MM.1S (cell line): ENCODE results near the gene HAND1.

Source experiments
- DNase-seq: peaks from one replicate; pipeline ENCODE4 v3.0.0-alpha.2; 2015
- H2AFZ ChIP-seq: fragments of 300-600 bp; sonication (generic); 2 replicates; pipeline ENCODE4 v1.6.0; 2016; ENCODE audit warnings: antibody characterized with exemption, low read length
- H3F3A ChIP-seq: fragments of 300-600 bp; sonication (generic); 2 replicates; pipeline ENCODE4 v1.6.1; 2016; ENCODE audit warnings: mild to moderate bottlenecking, antibody characterized with exemption, low read length, moderate library complexity, mixed read lengths; ENCODE audit not compliant: insufficient read depth
- H3K27ac ChIP-seq: fragments of 300-600 bp; sonication (generic); 2 replicates; pipeline ENCODE4 v1.5.1; 2016; ENCODE audit warnings: mild to moderate bottlenecking, low read length
- H3K27me3 ChIP-seq: fragments of 300-600 bp; sonication (generic); replicated peaks from 2 replicates; pipeline ENCODE4 v1.6.0; 2016; ENCODE audit warnings: low read length; ENCODE audit not compliant: insufficient read depth
- H3K36me3 ChIP-seq: fragments of 300-600 bp; sonication (generic); replicated peaks from 2 replicates; pipeline ENCODE4 v1.6.1; 2016; ENCODE audit warnings: mild to moderate bottlenecking, low read length, mixed read lengths; ENCODE audit not compliant: insufficient read depth
- H3K4me1 ChIP-seq: fragments of 300-600 bp; sonication (generic); 2 replicates; pipeline ENCODE4 v1.6.1; 2016; ENCODE audit warnings: low read length, mixed read lengths
- H3K4me2 ChIP-seq: fragments of 300-600 bp; sonication (generic); 2 replicates; pipeline ENCODE4 v1.6.0; 2016; ENCODE audit warnings: low read depth, low read length
- H3K4me3 ChIP-seq: fragments of 300-600 bp; sonication (generic); 2 replicates; pipeline ENCODE4 v1.5.1; 2016; ENCODE audit warnings: low read length, mixed read lengths
- H3K79me2 ChIP-seq: fragments of 300-600 bp; sonication (generic); 2 replicates; pipeline ENCODE4 v1.6.1; 2016; ENCODE audit warnings: mixed run types, low read length, mixed read lengths
- H3K9ac ChIP-seq: fragments of 300-600 bp; sonication (generic); 2 replicates; pipeline ENCODE4 v1.6.1; 2016; ENCODE audit warnings: low read length, mixed read lengths
- H3K9me2 ChIP-seq: fragments of 300-600 bp; sonication (generic); replicated peaks from 2 replicates; pipeline ENCODE4 v1.6.1; 2016; ENCODE audit warnings: mild to moderate bottlenecking, low read length, mixed read lengths; ENCODE audit not compliant: insufficient read depth
- H3K9me3 ChIP-seq: fragments of 300-600 bp; sonication (generic); replicated peaks from 2 replicates; pipeline ENCODE4 v1.6.1; 2016; ENCODE audit warnings: mild to moderate bottlenecking, low read length, mixed read lengths; ENCODE audit not compliant: insufficient read depth
- H4K20me1 ChIP-seq: fragments of 300-600 bp; sonication (generic); 2 replicates; pipeline ENCODE4 v1.6.1; 2016; ENCODE audit warnings: mild to moderate bottlenecking, low read length, moderate library complexity, mixed read lengths; ENCODE audit not compliant: insufficient read depth
- CTCF ChIP-seq: fragments of 300-600 bp; sonication (generic); IDR thresholded peaks from 2 replicates; pipeline ENCODE4 v1.5.1; 2016; ENCODE audit warnings: antibody characterized with exemption, low read length, mixed read lengths
- EZH2 ChIP-seq: fragments of 300-600 bp; sonication (generic); optimal IDR thresholded peaks from 2 replicates; pipeline ENCODE3; 2017; ENCODE audit warnings: low read depth, mild to moderate bottlenecking, antibody characterized with exemption, low read length, mixed read lengths
- EZH2phosphoT487 ChIP-seq: fragments of 300-600 bp; sonication (generic); IDR thresholded peaks from 2 replicates; pipeline ENCODE4 v1.6.1; 2018; ENCODE audit warnings: antibody characterized with exemption, low read length

The HAND1 gene

DNA sequence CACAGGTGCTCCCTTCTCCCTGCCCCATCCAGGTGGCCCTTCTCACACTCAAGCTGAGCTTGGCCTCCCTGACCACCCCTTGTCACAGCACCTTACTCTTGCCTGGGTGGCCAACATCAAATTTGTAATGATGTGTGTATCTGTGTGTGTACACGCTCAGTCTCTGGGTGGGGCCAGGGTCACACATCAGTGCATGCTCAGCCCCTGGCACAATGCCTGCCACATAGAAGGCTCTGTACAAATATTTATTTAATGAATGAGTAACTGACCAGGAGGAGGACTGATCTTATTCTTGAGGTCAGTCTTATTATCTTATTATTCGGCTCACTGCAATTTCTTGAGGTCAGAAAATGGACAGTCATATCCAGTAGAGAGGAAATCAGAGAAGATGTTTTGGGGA, 41.3 kb upstream of the HAND1 start:
- no peaks in the 10 kb centered on the region for H3K79me2 ChIP-seq
- TF ChIP-seq EZH2: no peak
- no peak for TF ChIP-seq EZH2phosphoT487
- no peaks in the 10 kb centered on the region for H3K9me3 ChIP-seq
- no peak overlapping the region for H2AFZ ChIP-seq
- H3K4me3 ChIP-seq: no peak overlapping the region
- H3K9ac ChIP-seq: no peak overlapping the region
- no peaks in the 10 kb centered on the region for H3K9me2 ChIP-seq
- no peak for DNase-seq
- H3K27ac ChIP-seq: no peak overlapping the region
- H3K4me2 ChIP-seq: no peak overlapping the region
- H4K20me1 ChIP-seq: no peaks in the 10 kb centered on the region
- no peaks in the 10 kb centered on the region for H3K36me3 ChIP-seq
- H3F3A ChIP-seq: no peaks in the 10 kb centered on the region
- peaks cover 5% of the 10 kb centered on the region for H3K4me1 ChIP-seq
- no peaks in the 10 kb centered on the region for H3K27me3 ChIP-seq

DNA sequence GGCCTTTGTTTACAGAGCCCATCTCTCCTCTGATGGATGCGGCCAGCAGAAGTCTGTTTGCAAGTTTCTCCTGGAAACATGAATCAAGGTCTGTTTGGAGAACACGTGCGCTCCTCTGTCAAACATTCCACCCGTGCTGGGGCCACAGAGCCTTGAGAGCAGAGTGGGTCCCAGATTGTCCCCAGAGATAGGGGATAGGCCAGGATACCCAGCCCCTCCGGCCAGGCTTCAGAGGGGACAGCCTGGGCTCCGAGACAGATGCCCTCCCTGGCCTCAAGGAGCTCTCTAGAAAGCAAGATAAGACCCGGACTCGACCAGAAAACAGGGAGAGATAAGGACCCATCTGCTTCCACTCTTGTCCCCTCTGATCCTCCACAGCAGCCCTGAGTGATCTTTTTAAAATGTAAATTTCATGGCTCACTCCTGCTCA, 40.4 kb upstream of the HAND1 start:
- H4K20me1 ChIP-seq: no peaks in the 10 kb centered on the region
- peaks cover 13% of the 10 kb centered on the region for H3K4me1 ChIP-seq
- 0 out of 2 replicates have a peak, but pooled peaks cover 2% of the 10 kb centered on the region for H3F3A ChIP-seq
- no peaks in the 10 kb centered on the region for H3K9me3 ChIP-seq
- H3K27me3 ChIP-seq: no peaks in the 10 kb centered on the region
- no peaks in the 10 kb centered on the region for H3K79me2 ChIP-seq
- H3K9ac ChIP-seq: no peak overlapping the region
- no peak overlapping the region for H3K27ac ChIP-seq
- H3K4me3 ChIP-seq: no peak overlapping the region
- no peak overlapping the region for H2AFZ ChIP-seq
- no peak for DNase-seq
- H3K9me2 ChIP-seq: no peaks in the 10 kb centered on the region
- H3K4me2 ChIP-seq: no peak overlapping the region
- TF ChIP-seq EZH2phosphoT487 (no peak), EZH2 (no peak), CTCF (no peak)
- no peaks in the 10 kb centered on the region for H3K36me3 ChIP-seq

DNA sequence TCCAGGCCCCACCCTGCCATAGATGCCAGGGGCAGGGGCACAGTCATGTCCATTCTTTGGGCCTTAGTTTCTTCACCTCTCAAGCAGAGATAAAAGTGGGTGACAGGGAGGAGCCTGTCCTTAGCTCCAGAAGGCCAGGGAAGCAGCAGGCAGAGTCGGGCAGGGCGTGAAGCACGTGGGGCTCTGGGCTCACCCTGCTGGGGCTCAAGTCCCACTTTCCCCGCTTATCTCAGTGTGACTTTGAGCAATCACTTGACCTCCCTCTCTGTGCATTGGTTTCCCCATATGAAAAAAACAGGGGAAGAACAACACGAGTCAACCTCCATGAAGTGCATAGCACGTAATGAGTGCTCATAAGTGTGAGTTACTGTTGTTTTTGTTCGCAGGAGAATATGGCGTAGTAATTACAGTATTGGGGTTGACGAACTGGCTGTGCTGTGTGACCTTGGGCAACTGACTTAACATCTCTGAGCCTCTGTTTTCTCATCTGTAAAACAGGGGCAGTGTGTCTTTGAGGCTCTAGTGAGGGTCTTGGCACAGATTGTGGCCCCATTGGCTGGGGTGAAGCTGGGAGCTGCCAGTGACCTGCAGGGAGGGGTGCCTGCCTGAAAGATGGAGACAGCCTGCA, 39.9 kb upstream of the HAND1 start:
- H3K27ac ChIP-seq: no peak overlapping the region
- H4K20me1 ChIP-seq: no peaks in the 10 kb centered on the region
- no peaks in the 10 kb centered on the region for H3K27me3 ChIP-seq
- DNase-seq: no peak
- no peaks in the 10 kb centered on the region for H3K36me3 ChIP-seq
- peaks cover 7% of the 10 kb centered on the region; the same call in 1 of the 2 replicates for H3F3A ChIP-seq
- H3K79me2 ChIP-seq: no peaks in the 10 kb centered on the region
- H3K4me2 ChIP-seq: no peak overlapping the region
- no peak overlapping the region for H3K9ac ChIP-seq
- H3K9me3 ChIP-seq: no peaks in the 10 kb centered on the region
- H2AFZ ChIP-seq: no peak overlapping the region
- no peak overlapping the region for H3K4me3 ChIP-seq
- no peaks in the 10 kb centered on the region for H3K9me2 ChIP-seq
- TF ChIP-seq EZH2: no peak
- TF ChIP-seq EZH2phosphoT487: no peak
- TF ChIP-seq CTCF: no peak
- peaks cover 19% of the 10 kb centered on the region for H3K4me1 ChIP-seq

GRCh38 chr5:154517181-154517580, 39.2 kb upstream of the HAND1 start:
- DNase-seq: no peak
- Histone ChIP-seq H3K4me1 (peaks cover 20% of the 10 kb centered on the region), H3F3A (peaks cover 8% of the 10 kb centered on the region; the same call in 1 of the 2 replicates), H3K4me3 (no peak overlapping the region), H3K4me2 (no peak overlapping the region), H3K27me3 (no peaks in the 10 kb centered on the region), H3K79me2 (no peaks in the 10 kb centered on the region), H3K9ac (no peak overlapping the region), H2AFZ (no peak overlapping the region), H3K36me3 (no peaks in the 10 kb centered on the region), H3K9me3 (no peaks in the 10 kb centered on the region), H3K27ac (no peak overlapping the region), H3K9me2 (no peaks in the 10 kb centered on the region), H4K20me1 (no peaks in the 10 kb centered on the region)
- TF ChIP-seq EZH2phosphoT487 (no peak), CTCF (no peak), EZH2 (no peak)
